Mesendoderm (in vitro differentiated cells): ENCODE data around the gene SRRM4.

Source experiments
- DNase-seq: peaks from one replicate; pipeline ENCODE4 v3.0.0; 2013
- H2AK5ac ChIP-seq: 2 replicates; pipeline ENCODE4 v1.6.1; 2013; ENCODE audit warnings: low read length, inconsistent platforms
- H2BK120ac ChIP-seq: 2 replicates; pipeline ENCODE4 v1.6.1; 2013; ENCODE audit warnings: low read depth, mild to moderate bottlenecking, low read length, moderate library complexity, mixed read lengths
- H2BK15ac ChIP-seq: replicated peaks from 2 replicates; pipeline ENCODE4 v1.6.1; 2013; ENCODE audit warnings: low read depth, mild to moderate bottlenecking, moderate library complexity
- H2BK5ac ChIP-seq: 2 replicates; pipeline ENCODE4 v1.6.1; 2013; ENCODE audit warnings: low read length, inconsistent platforms
- H3K18ac ChIP-seq: 2 replicates; pipeline ENCODE4 v1.6.1; 2013; ENCODE audit warnings: mild to moderate bottlenecking, low read length, mixed read lengths
- H3K23ac ChIP-seq: one replicate; pipeline ENCODE4 v1.6.1; 2013; ENCODE audit warnings: low read length
- H3K27ac ChIP-seq: 2 replicates; pipeline ENCODE4 v1.5.1; 2013; ENCODE audit warnings: low read depth, mild to moderate bottlenecking, inconsistent platforms, low read length, moderate library complexity
- H3K27me3 ChIP-seq: 2 replicates; pipeline ENCODE4 v1.6.1; 2013; ENCODE audit warnings: low read length, control low read depth, mild to moderate bottlenecking, inconsistent platforms; ENCODE audit not compliant: insufficient read depth, poor library complexity
- H3K36me3 ChIP-seq: 2 replicates; pipeline ENCODE4 v1.6.1; 2013; ENCODE audit warnings: low read length, inconsistent platforms; ENCODE audit not compliant: control insufficient read depth, insufficient read depth
- H3K4ac ChIP-seq: one replicate; pipeline ENCODE4 v1.6.1; 2013; ENCODE audit warnings: low read depth, mild to moderate bottlenecking, low read length, moderate library complexity
- H3K4me1 ChIP-seq: 2 replicates; pipeline ENCODE4 v1.6.1; 2013; ENCODE audit warnings: low read depth, low read length, inconsistent platforms; ENCODE audit not compliant: control insufficient read depth
- H3K4me2 ChIP-seq: 2 replicates; pipeline ENCODE4 v1.6.1; 2013; ENCODE audit warnings: low read length
- H3K4me3 ChIP-seq: 2 replicates; pipeline ENCODE4 v1.5.1; 2013; ENCODE audit warnings: mild to moderate bottlenecking, low read length
- H3K56ac ChIP-seq: one replicate; pipeline ENCODE4 v1.6.1; 2013; ENCODE audit warnings: low read length
- H3K79me1 ChIP-seq: 2 replicates; pipeline ENCODE4 v1.6.1; 2013; ENCODE audit warnings: low read length, inconsistent platforms
- H3K79me2 ChIP-seq: 2 replicates; pipeline ENCODE4 v1.6.1; 2013; ENCODE audit warnings: mild to moderate bottlenecking, low read length; ENCODE audit not compliant: control insufficient read depth, insufficient read depth
- H3K9ac ChIP-seq: 2 replicates; pipeline ENCODE4 v1.6.1; 2013; ENCODE audit warnings: low read length, inconsistent platforms
- H4K5ac ChIP-seq: one replicate; pipeline ENCODE4 v1.6.1; 2013; ENCODE audit warnings: low read length
- H4K8ac ChIP-seq: one replicate; pipeline ENCODE4 v1.6.1; 2013; ENCODE audit warnings: low read depth, mild to moderate bottlenecking, control low read depth, low read length, moderate library complexity
- whole genome bisulfite sequencing: extraction: QIAGEN DNeasy Blood & Tissue Kit; methylation state at CpG from one replicate; pipeline ENCODE4 v1.1.7; 2013; ENCODE audit warnings: low lambda C conversion rate, missing lambda C conversion rate; ENCODE audit not compliant: insufficient coverage; ENCODE audit errors: extremely low coverage; 5-methylcytosine and 5-hydroxymethylcytosine counted together

Gene SRRM4

DNA sequence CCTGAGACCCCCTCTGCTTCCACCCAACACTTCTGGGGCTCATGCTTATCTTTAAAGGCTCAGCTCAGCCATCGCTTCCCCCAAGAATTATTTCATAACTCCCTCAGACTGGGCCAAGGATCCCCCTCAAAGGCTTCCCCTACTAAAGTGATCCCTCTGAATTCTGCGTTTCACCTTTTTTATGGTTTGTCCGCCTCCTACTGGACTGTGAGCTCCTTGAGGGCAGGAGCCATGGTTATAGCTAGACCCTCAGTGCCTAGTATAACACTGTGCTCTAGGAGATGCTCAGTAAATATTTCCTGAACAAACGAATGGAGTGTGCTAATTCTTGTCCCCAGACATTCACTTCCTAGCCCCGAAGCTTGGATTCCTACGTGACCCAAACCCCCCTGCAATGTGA is 20.5 kb upstream of the SRRM4 start:
- WGBS = no CpG with 5 or more reads among the region's 6 CpGs
- no peak overlapping the region for H2BK120ac ChIP-seq
- no peak overlapping the region for H3K18ac ChIP-seq

DNA sequence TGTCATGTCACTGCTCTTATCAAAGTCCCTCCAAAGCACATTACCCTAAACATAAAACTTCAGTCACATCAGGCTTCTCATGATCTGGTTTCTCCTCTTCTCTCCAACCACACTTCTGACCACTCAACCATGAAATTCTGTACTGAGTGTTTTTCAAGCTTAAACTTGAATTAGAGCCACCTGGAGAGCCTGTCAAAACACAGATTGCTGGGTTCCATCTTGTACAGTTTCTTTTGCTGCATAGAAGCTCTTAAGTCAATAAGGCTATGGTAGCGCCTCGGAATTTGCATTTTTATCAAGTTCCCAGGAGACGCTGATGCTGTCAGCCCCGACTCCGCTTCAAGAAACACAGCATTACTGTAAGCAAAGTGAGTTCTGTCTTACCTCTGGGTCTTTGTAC is 16.4 kb upstream of the SRRM4 start:
- Histone ChIP-seq H3K4me2 (no peak overlapping the region), H2BK120ac (no peak overlapping the region), H3K56ac (no peak overlapping the region), H4K8ac (no peak overlapping the region), H4K5ac (no peak overlapping the region), H3K4me3 (no peak overlapping the region), H2AK5ac (no peak overlapping the region), H2BK15ac (no peak overlapping the region), H3K36me3 (no peaks in the 10 kb centered on the region), H3K23ac (no peak overlapping the region), H3K79me2 (no peaks in the 10 kb centered on the region), H3K27me3 (no peaks in the 10 kb centered on the region), H3K79me1 (no peaks in the 10 kb centered on the region), H2BK5ac (no peak overlapping the region), H3K9ac (no peak overlapping the region), H3K4ac (no peak overlapping the region), H3K4me1 (no peaks in the 10 kb centered on the region), H3K18ac (no peak overlapping the region), H3K27ac (no peak overlapping the region)
- WGBS = no CpG with 5 or more reads among the region's 5 CpGs
- no peak for DNase-seq

More for the DNA sequence above, 20.5 kb upstream of the SRRM4 start:
- no peak overlapping the region for H2AK5ac ChIP-seq
- no peak overlapping the region for H4K5ac ChIP-seq
- no peak overlapping the region for H3K4me3 ChIP-seq
- H3K4me2 ChIP-seq = no peak overlapping the region
- no peak overlapping the region for H3K4ac ChIP-seq
- DNase-seq = no peak
- H3K9ac ChIP-seq = no peak overlapping the region
- no peak overlapping the region for H4K8ac ChIP-seq
- H3K27ac ChIP-seq = no peak overlapping the region
- no peaks in the 10 kb centered on the region for H3K4me1 ChIP-seq
- H2BK5ac ChIP-seq = no peak overlapping the region
- no peaks in the 10 kb centered on the region for H3K79me2 ChIP-seq
- H3K56ac ChIP-seq = no peak overlapping the region
- no peaks in the 10 kb centered on the region for H3K27me3 ChIP-seq
- H3K36me3 ChIP-seq = no peaks in the 10 kb centered on the region
- no peaks in the 10 kb centered on the region for H3K79me1 ChIP-seq
- H2BK15ac ChIP-seq = no peak overlapping the region
- H3K23ac ChIP-seq = no peak overlapping the region

DNA sequence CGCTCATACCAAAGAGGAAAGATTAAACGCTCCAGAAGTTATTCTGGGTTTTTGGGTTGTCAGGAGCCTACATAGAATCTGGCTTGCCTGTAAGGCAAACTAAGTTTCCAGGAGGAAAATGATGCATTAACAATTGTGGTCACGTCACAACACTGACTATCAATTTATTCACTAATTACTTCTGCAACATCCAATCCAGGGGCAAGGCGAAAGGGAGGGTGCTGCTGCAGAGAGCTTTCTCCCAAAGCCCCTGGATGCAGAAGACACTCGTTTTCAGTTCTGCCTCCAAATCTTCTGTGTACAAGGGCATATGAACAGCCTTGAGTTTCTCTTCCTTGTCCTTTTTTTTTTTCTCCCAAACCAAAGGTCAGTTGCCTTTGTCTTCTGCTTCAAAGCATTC is 10.5 kb upstream of the SRRM4 start:
- Histone ChIP-seq H3K27ac (no peak overlapping the region), H3K79me1 (no peaks in the 10 kb centered on the region), H2AK5ac (no peak overlapping the region), H3K18ac (no peak overlapping the region), H2BK120ac (no peak overlapping the region), H3K4me2 (no peak overlapping the region), H3K56ac (no peak overlapping the region), H2BK15ac (no peak overlapping the region), H3K4me1 (no peaks in the 10 kb centered on the region), H3K79me2 (no peaks in the 10 kb centered on the region), H4K5ac (no peak overlapping the region), H2BK5ac (no peak overlapping the region), H4K8ac (no peak overlapping the region), H3K4ac (no peak overlapping the region), H3K36me3 (no peaks in the 10 kb centered on the region), H3K9ac (no peak overlapping the region), H3K27me3 (no peaks in the 10 kb centered on the region), H3K23ac (no peak overlapping the region), H3K4me3 (no peak overlapping the region)
- no peak for DNase-seq
- WGBS = no CpG with 5 or more reads among the region's 5 CpGs

DNA sequence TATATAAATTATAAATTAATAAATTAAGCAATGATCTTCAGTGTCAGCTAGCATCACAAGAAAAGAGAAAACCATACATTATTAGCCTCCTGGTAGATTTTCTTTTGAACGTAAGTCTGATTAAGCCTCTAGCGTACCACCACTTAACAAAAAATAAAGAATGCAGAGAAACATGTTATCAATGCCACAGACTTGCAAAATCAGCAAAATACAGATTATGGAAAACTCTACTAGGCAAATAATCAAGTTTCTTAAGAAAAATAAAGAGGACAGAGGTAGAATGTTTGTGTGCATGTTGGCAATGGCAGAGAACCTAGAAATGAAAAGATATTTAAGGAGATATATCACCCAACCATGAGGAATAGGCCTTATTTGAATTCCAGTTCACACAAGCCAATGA is 8.4 kb upstream of the SRRM4 start:
- no peak overlapping the region for H3K4ac ChIP-seq
- no peaks in the 10 kb centered on the region for H3K36me3 ChIP-seq
- no peak overlapping the region for H3K9ac ChIP-seq
- no peak overlapping the region for H3K23ac ChIP-seq
- H2BK120ac ChIP-seq = no peak overlapping the region
- H3K4me1 ChIP-seq = no peaks in the 10 kb centered on the region
- H3K27me3 ChIP-seq = no peaks in the 10 kb centered on the region
- no peak overlapping the region for H2BK15ac ChIP-seq
- H4K8ac ChIP-seq = no peak overlapping the region
- no peak overlapping the region for H3K56ac ChIP-seq
- no peak for DNase-seq
- H3K79me2 ChIP-seq = no peaks in the 10 kb centered on the region
- H3K27ac ChIP-seq = no peak overlapping the region
- H4K5ac ChIP-seq = no peak overlapping the region
- no peak overlapping the region for H2AK5ac ChIP-seq
- no peak overlapping the region for H2BK5ac ChIP-seq
- H3K18ac ChIP-seq = no peak overlapping the region
- WGBS = no CpG with 5 or more reads among the region's 2 CpGs
- H3K4me3 ChIP-seq = no peak overlapping the region
- no peak overlapping the region for H3K4me2 ChIP-seq
- H3K79me1 ChIP-seq = no peaks in the 10 kb centered on the region

DNA sequence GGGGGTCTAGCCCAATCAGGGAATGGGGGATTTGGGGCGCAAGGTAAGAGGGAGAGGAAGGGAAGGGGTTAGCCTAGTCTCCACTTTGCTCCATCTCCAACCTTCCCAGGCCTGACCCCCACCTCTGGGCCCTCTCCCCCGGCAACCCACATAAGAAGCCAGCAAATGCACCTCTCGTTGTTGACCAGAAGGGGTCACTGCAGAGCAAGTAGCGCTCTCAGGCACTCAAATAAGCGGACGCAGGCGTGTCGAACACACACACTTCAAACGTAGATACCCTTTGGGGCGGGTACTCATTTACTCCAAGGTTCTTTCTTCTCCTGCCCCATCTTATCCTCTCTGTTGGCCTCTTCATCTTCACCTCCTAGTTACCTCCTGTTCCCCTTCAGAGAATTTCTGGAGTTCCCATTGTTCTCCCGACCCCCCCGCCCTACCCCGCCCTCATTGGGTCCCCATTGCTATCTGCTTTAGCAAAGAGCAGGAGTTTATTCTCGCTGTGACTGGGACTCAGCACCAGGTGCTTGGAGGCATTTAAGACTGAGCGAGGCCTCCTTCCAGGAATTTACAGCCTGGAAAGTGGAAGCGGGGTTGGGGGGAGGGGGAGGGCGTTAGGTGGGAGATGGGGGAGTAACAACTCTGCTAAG is 1.5 kb upstream of the SRRM4 start:
- Histone ChIP-seq H2BK120ac (no peak overlapping the region), H3K9ac (no peak overlapping the region), H3K27me3 (peaks cover 18% of the 10 kb centered on the region), H3K4ac (no peak overlapping the region), H2BK5ac (no peak overlapping the region), H2BK15ac (no peak overlapping the region), H3K79me2 (no peaks in the 10 kb centered on the region), H3K27ac (no peak overlapping the region), H3K79me1 (no peaks in the 10 kb centered on the region), H2AK5ac (no peak overlapping the region), H3K18ac (no peak overlapping the region), H4K5ac (no peak overlapping the region), H4K8ac (no peak overlapping the region), H3K36me3 (no peaks in the 10 kb centered on the region), H3K4me1 (no peaks in the 10 kb centered on the region), H3K23ac (no peak overlapping the region), H3K4me2 (peak overlapping the region; percentile 5), H3K56ac (no peak overlapping the region), H3K4me3 (no peak overlapping the region)
- peak; percentile 93 for DNase-seq
- no CpG with 5 or more reads among the region's 17 CpGs for WGBS

DNA sequence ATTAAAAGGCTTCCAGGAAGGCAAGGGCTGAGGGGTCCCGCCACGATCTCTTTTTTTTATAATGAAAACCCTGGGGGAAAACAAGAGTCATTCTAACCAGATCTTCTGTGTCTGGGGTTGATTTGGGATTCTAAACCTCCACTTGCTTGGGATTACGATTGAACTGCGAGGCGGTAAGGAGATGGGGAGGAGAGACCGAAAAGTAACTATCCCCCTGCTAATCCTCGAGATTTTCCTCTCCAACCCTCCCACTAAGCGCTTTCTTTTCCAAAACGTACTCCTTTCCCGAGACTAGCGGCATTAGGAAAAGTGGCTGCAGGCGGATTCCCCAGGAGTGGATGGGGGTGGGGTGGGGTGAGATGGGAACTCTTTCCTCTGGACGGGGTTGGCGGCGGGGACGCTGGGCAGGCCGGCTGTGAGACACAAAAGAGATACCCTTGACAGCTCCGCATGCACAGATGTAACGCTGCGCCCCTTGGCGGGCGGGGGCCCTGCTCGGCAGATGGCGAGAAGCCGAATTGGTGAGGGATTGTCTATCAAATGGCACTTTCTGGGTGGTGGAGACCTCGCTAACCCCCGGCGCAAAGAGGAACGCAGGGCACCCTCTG is 830 bp upstream of the SRRM4 start:
- Histone ChIP-seq H3K27ac (no peak overlapping the region), H2BK5ac (no peak overlapping the region), H3K56ac (peak overlapping the region; percentile 42), H3K36me3 (no peaks in the 10 kb centered on the region), H3K27me3 (peaks cover 18% of the 10 kb centered on the region), H2AK5ac (no peak overlapping the region), H3K4me2 (peak overlapping the region; percentile 73), H3K79me2 (no peaks in the 10 kb centered on the region), H2BK120ac (no peak overlapping the region), H4K8ac (no peak overlapping the region), H3K18ac (no peak overlapping the region), H4K5ac (no peak overlapping the region), H3K23ac (no peak overlapping the region), H3K79me1 (no peaks in the 10 kb centered on the region), H3K9ac (peak overlapping the region; percentile 54), H3K4me1 (no peaks in the 10 kb centered on the region), H3K4me3 (peak overlapping the region; percentile 23), H2BK15ac (no peak overlapping the region), H3K4ac (no peak overlapping the region)
- WGBS = no CpG with 5 or more reads among the region's 29 CpGs
- peak; percentile 51 for DNase-seq
